HepG2 (cell line): ENCODE measurements around the gene ISY1. TPM values are rescaled to one million over a fixed set of nuclear protein-coding genes. Genes with fewer than 3 reads are reported as not detected.

Source experiments
- ATF7 ChIP-seq, 2 experiments: fragments of 450-650 bp in 1 of 2; sonication (generic) in 1 of 2; formaldehyde crosslinking in 1 of 2; IDR thresholded peaks; 2 replicates each; pipeline versions ENCODE4 v1.4.0 to v1.6.1; 2016 to 2020; ENCODE audit warnings: antibody characterized with exemption in 1 of 2, mild to moderate bottlenecking in 1 of 2, missing genetic modification reagents in 1 of 2
- CBX5 ChIP-seq: sonication (generic); formaldehyde crosslinking; IDR thresholded peaks from 2 replicates; pipeline ENCODE4 v1.4.0; 2020; ENCODE audit warnings: missing genetic modification reagents, borderline replicate concordance
- HOXD1 ChIP-seq: sonication (generic); formaldehyde crosslinking; IDR thresholded peaks from 2 replicates; pipeline ENCODE4 v1.5.0; 2020; ENCODE audit warnings: missing genetic modification reagents
- KDM4B ChIP-seq: sonication (generic); formaldehyde crosslinking; IDR thresholded peaks from 2 replicates; pipeline ENCODE4 v1.4.0; 2020; ENCODE audit warnings: missing genetic modification reagents
- KLF15 ChIP-seq: sonication (generic); formaldehyde crosslinking; IDR thresholded peaks from 2 replicates; pipeline ENCODE4 v1.8.1; 2023; ENCODE audit warnings: borderline replicate concordance, mild to moderate bottlenecking, inconsistent platforms, missing genetic modification reagents, mixed read lengths
- MTF1 ChIP-seq: sonication (generic); formaldehyde crosslinking; IDR thresholded peaks from 2 replicates; pipeline ENCODE4 v1.5.0; 2020; ENCODE audit warnings: missing genetic modification reagents
- SMAD1 ChIP-seq: sonication (generic); formaldehyde crosslinking; IDR thresholded peaks from 2 replicates; pipeline ENCODE4 v1.4.0; 2020; ENCODE audit warnings: missing genetic modification reagents, low read depth, mild to moderate bottlenecking, borderline replicate concordance
- TBX3 ChIP-seq: fragments of 450-650 bp; IDR thresholded peaks from 2 replicates; pipeline ENCODE4 v1.6.1; 2017; ENCODE audit warnings: antibody characterized with exemption, mild to moderate bottlenecking, inconsistent platforms, borderline replicate concordance
- ZNF205 ChIP-seq: IDR thresholded peaks from 2 replicates; pipeline ENCODE4 v1.6.1; 2018; ENCODE audit warnings: missing biosample characterization, missing genetic modification reagents
- ZNF7 ChIP-seq: IDR thresholded peaks from 2 replicates; pipeline ENCODE4 v1.6.1; 2016; ENCODE audit warnings: missing biosample characterization, missing genetic modification reagents
- ZNF746 ChIP-seq: sonication (generic); formaldehyde crosslinking; IDR thresholded peaks from 2 replicates; pipeline ENCODE4 v1.8.0; 2022; ENCODE audit warnings: mild to moderate bottlenecking, missing genetic modification reagents
- ZNF75D ChIP-seq: sonication (generic); formaldehyde crosslinking; IDR thresholded peaks from 2 replicates; pipeline ENCODE4 v1.8.1; 2023; ENCODE audit warnings: missing genetic modification reagents, mild to moderate bottlenecking, borderline replicate concordance
- ZSCAN25 ChIP-seq: sonication (generic); formaldehyde crosslinking; IDR thresholded peaks from 2 replicates; pipeline ENCODE4 v1.8.0; 2022; ENCODE audit warnings: mild to moderate bottlenecking, missing genetic modification reagents
- polyA plus RNA-seq, 8 experiments: library from polyadenylated mRNA; depleted of rRNA in 3 of 8; stranded (reverse) in 7 of 8; unstranded in 1 of 8; fragments of >200 nt; fragmentation: Illumina TruSeq in 4 of 8; extraction: Trizol in 4 of 8; gene quantifications; 2 replicates each; pipeline versions ENCODE4 v1.2.1 to v1.2.3, GENCODE V29; 2011 to 2016; ENCODE audit warnings: low read depth in 4 of 8, missing spikeins in 1 of 8, mixed read lengths in 1 of 8; ENCODE audit not compliant: insufficient read depth in 1 of 8
- total RNA-seq, 5 experiments: library from RNA; depleted of rRNA; stranded (reverse); fragments of >200 nt; fragmentation: Illumina TruSeq; extraction: Trizol; gene quantifications; 2 replicates each; pipeline ENCODE4 v1.2.3, GENCODE V29; 2016; ENCODE audit warnings: low read depth in 1 of 5
- TF ChIP-seq, protein P1 (sequence below): IDR thresholded peaks from 2 replicates; pipeline ENCODE4 v1.6.1; 2016; ENCODE audit warnings: low read depth, missing genetic modification reagents, missing compliant biosample characterization
- TF ChIP-seq, protein P2 (sequence below): sonication (generic); formaldehyde crosslinking; IDR thresholded peaks from 2 replicates; pipeline ENCODE4 v1.4.0; 2020; ENCODE audit warnings: missing genetic modification reagents, mild to moderate bottlenecking, borderline replicate concordance
- TF ChIP-seq, protein P3 (sequence below): sonication (generic); IDR thresholded peaks from 2 replicates; pipeline ENCODE4 v1.6.1; 2016; ENCODE audit warnings: low read depth, borderline replicate concordance
- TF ChIP-seq, protein P4 (sequence below): IDR thresholded peaks from 2 replicates; pipeline ENCODE4 v1.6.1; 2016; ENCODE audit warnings: missing compliant biosample characterization, missing genetic modification reagents, borderline replicate concordance

Gene ISY1
- total and polyA plus RNA-seq, 2 of the 13 experiments (the other 11 are each of a cell fraction or from before 2014, with no cell fraction given) = 21.0 to 39.1 TPM

DNA sequence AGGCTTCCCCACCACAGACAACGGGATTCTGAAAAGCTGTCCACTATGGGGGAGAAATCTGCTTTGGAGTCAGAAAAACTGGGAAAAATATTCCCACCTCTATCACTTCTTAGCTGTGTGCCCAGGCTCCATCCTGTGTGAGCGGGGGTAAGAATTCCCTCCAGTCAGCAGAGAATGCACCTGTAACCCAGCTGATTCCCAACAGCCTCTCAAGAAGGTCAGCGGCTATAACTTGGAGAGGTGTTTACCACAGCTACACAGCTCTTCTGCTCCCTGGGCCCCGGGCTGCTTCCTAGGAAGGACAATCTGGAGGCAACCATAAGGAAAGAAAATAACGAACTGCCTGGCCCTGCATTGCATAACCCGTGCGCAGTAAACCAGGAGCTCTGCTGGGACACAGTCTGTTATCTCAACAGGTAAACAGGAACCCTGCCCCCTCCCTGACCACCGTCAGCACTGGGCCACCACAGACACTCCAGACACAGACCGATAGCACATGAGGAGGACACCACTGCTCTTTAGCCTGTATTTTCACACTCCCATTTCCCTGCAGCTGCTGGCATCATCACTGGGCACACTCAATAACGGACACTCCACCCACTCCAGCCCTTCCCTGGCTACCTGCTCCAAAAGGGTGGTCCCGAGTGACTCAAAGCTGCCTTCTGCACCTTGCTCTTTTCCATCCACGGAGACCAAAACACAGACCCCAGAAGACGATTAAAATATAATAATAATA is 41.3 kb downstream of the ISY1 start (continued):
- TF ChIP-seq ZNF746 (CRISPR knock-in tag) (peak; percentile 53; the same call in 1 of the 2 replicates), ZNF75D (CRISPR knock-in tag) (no peak), KDM4B (peak; percentile 88; the same call in 1 of the 2 replicates), TBX3 (peak; percentile 40; the same call in 1 of the 2 replicates), ZSCAN25 (CRISPR knock-in tag) (peak; percentile 67), CBX5 (peak; percentile 90), ATF7 (IDR thresholded peaks at IDR 0.05) (no peak), ATF7 (CRISPR knock-in tag; IDR thresholded peaks at IDR 0.05) (peak; percentile 26; the same call in 1 of the 2 replicates), HOXD1 (no peak), ZNF205 (peak; percentile 86), SMAD1 (CRISPR knock-in tag) (no peak), MTF1 (CRISPR knock-in tag) (no peak), KLF15 (no peak), ZNF7 (CRISPR knock-in tag) (no peak)
- TF ChIP-seq, protein P1, sequence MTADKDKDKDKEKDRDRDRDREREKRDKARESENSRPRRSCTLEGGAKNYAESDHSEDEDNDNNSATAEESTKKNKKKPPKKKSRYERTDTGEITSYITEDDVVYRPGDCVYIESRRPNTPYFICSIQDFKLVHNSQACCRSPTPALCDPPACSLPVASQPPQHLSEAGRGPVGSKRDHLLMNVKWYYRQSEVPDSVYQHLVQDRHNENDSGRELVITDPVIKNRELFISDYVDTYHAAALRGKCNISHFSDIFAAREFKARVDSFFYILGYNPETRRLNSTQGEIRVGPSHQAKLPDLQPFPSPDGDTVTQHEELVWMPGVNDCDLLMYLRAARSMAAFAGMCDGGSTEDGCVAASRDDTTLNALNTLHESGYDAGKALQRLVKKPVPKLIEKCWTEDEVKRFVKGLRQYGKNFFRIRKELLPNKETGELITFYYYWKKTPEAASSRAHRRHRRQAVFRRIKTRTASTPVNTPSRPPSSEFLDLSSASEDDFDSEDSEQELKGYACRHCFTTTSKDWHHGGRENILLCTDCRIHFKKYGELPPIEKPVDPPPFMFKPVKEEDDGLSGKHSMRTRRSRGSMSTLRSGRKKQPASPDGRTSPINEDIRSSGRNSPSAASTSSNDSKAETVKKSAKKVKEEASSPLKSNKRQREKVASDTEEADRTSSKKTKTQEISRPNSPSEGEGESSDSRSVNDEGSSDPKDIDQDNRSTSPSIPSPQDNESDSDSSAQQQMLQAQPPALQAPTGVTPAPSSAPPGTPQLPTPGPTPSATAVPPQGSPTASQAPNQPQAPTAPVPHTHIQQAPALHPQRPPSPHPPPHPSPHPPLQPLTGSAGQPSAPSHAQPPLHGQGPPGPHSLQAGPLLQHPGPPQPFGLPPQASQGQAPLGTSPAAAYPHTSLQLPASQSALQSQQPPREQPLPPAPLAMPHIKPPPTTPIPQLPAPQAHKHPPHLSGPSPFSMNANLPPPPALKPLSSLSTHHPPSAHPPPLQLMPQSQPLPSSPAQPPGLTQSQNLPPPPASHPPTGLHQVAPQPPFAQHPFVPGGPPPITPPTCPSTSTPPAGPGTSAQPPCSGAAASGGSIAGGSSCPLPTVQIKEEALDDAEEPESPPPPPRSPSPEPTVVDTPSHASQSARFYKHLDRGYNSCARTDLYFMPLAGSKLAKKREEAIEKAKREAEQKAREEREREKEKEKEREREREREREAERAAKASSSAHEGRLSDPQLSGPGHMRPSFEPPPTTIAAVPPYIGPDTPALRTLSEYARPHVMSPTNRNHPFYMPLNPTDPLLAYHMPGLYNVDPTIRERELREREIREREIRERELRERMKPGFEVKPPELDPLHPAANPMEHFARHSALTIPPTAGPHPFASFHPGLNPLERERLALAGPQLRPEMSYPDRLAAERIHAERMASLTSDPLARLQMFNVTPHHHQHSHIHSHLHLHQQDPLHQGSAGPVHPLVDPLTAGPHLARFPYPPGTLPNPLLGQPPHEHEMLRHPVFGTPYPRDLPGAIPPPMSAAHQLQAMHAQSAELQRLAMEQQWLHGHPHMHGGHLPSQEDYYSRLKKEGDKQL (CRISPR knock-in tag) = peak; percentile 81
- TF ChIP-seq, protein P2, sequence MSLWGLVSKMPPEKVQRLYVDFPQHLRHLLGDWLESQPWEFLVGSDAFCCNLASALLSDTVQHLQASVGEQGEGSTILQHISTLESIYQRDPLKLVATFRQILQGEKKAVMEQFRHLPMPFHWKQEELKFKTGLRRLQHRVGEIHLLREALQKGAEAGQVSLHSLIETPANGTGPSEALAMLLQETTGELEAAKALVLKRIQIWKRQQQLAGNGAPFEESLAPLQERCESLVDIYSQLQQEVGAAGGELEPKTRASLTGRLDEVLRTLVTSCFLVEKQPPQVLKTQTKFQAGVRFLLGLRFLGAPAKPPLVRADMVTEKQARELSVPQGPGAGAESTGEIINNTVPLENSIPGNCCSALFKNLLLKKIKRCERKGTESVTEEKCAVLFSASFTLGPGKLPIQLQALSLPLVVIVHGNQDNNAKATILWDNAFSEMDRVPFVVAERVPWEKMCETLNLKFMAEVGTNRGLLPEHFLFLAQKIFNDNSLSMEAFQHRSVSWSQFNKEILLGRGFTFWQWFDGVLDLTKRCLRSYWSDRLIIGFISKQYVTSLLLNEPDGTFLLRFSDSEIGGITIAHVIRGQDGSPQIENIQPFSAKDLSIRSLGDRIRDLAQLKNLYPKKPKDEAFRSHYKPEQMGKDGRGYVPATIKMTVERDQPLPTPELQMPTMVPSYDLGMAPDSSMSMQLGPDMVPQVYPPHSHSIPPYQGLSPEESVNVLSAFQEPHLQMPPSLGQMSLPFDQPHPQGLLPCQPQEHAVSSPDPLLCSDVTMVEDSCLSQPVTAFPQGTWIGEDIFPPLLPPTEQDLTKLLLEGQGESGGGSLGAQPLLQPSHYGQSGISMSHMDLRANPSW (CRISPR knock-in tag) = 0 out of 2 replicates have a peak, but pooled peaks have one; percentile 39
- TF ChIP-seq, protein P3, sequence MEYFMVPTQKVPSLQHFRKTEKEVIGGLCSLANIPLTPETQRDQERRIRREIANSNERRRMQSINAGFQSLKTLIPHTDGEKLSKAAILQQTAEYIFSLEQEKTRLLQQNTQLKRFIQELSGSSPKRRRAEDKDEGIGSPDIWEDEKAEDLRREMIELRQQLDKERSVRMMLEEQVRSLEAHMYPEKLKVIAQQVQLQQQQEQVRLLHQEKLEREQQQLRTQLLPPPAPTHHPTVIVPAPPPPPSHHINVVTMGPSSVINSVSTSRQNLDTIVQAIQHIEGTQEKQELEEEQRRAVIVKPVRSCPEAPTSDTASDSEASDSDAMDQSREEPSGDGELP = peak; percentile 70
- TF ChIP-seq, protein P4, sequence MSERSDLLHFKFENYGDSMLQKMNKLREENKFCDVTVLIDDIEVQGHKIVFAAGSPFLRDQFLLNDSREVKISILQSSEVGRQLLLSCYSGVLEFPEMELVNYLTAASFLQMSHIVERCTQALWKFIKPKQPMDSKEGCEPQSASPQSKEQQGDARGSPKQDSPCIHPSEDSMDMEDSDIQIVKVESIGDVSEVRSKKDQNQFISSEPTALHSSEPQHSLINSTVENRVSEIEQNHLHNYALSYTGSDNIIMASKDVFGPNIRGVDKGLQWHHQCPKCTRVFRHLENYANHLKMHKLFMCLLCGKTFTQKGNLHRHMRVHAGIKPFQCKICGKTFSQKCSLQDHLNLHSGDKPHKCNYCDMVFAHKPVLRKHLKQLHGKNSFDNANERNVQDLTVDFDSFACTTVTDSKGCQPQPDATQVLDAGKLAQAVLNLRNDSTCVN = peak; percentile 61; the same call in 1 of the 2 replicates
